ENCODE results near the gene SRXN1. TPM values are rescaled to one million over a fixed set of nuclear protein-coding genes. Genes with fewer than 3 reads are reported as not detected.

The SRXN1 gene
- total RNA-seq, 4 donors from 2014 or later = 36.9 to 57.1 (median 38.0) TPM

GRCh38 chr20:626579-626978 is 26.4 kb downstream of the SRXN1 start:
- no peaks in the 10 kb centered on the region for H3K4me1 ChIP-seq
- peaks cover 0 to 9% (median 0%) of the 10 kb centered on the region in 3 donors for H3K9me3 ChIP-seq
- ATAC-seq = no peak
- H3K27me3 ChIP-seq = peaks cover 53% of the 10 kb centered on the region
- no peaks in the 10 kb centered on the region for H3K36me3 ChIP-seq
- H3K27ac ChIP-seq = no peak overlapping the region
- 52 to 91% methylated on average over 2 of the region's 2 CpGs for WGBS, 2 donors (ENCODE audit: low coverage in 1 of 2)
- H3K4me3 ChIP-seq = no peak overlapping the region
- TF ChIP-seq, protein P1, sequence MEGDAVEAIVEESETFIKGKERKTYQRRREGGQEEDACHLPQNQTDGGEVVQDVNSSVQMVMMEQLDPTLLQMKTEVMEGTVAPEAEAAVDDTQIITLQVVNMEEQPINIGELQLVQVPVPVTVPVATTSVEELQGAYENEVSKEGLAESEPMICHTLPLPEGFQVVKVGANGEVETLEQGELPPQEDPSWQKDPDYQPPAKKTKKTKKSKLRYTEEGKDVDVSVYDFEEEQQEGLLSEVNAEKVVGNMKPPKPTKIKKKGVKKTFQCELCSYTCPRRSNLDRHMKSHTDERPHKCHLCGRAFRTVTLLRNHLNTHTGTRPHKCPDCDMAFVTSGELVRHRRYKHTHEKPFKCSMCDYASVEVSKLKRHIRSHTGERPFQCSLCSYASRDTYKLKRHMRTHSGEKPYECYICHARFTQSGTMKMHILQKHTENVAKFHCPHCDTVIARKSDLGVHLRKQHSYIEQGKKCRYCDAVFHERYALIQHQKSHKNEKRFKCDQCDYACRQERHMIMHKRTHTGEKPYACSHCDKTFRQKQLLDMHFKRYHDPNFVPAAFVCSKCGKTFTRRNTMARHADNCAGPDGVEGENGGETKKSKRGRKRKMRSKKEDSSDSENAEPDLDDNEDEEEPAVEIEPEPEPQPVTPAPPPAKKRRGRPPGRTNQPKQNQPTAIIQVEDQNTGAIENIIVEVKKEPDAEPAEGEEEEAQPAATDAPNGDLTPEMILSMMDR (IDR thresholded peaks at IDR 0.05) = no peak
- no peak for TF ChIP-seq EP300 (IDR thresholded peaks at IDR 0.05)
- TF ChIP-seq POLR2A (IDR thresholded peaks at IDR 0.05) = no peak
- no peak for TF ChIP-seq POLR2AphosphoS5 (IDR thresholded peaks at IDR 0.05)

DNA sequence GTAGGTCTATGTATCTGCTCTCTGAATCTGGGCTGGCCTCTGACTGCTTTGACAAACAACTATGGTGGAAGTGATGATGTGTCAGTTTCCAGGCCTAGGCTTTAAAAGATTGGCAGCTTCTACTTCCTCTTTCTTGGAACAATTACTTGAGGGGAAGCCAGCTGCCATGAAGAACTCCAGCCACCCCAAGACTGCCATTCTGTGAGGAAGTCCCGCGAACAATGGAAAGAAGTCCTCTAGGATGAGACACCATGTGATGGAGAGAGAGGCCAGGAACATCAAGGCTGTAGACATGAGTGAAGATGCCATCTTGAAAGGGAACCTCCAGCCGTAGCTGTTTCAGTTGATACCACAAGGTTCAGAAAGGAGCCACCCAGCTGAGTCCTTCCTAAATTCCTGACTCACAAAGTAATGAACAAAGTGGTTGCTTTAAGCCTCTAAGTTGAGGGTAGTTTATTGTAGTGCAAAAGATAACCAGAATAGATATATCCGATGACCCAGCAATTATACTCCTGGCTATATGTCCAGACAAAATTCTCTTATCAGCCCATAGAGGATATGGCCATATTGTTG is 27.6 kb downstream of the SRXN1 start:
- H3K4me1 ChIP-seq = no peaks in the 10 kb centered on the region
- TF ChIP-seq, protein P1 (IDR thresholded peaks at IDR 0.05) = no peak
- TF ChIP-seq POLR2AphosphoS5 (IDR thresholded peaks at IDR 0.05) (no peak), EP300 (IDR thresholded peaks at IDR 0.05) (no peak), POLR2A (IDR thresholded peaks at IDR 0.05) (no peak)
- H3K9me3 ChIP-seq = peaks cover 0 to 9% (median 0%) of the 10 kb centered on the region in 3 donors
- 80 to 84% methylated on average over 1 to 3 of the region's 4 CpGs for WGBS, 2 donors (ENCODE audit: low coverage in 1 of 2)
- H3K4me3 ChIP-seq = no peak overlapping the region
- no peaks in the 10 kb centered on the region for H3K36me3 ChIP-seq
- H3K27ac ChIP-seq = no peak overlapping the region
- ATAC-seq = no peak
- peaks cover 60% of the 10 kb centered on the region for H3K27me3 ChIP-seq

DNA sequence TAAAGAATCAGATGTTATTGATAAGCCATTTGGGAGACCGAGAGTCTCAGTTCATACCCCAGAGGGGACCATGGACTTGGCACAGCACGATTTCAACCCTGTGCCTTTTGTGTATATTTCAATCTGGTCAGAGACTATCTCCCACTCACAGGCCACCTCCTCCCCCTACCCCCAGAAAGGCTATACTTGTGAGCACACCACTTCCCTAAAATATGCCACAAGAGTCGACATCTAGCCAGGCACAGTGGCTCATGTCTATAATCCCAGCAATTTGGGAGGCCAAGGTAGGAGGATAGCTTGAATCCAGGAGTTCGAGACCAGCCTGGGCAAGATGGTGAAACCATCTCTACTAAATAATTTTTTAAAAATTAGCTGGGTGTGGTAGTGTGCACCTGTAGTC is 29.3 kb downstream of the SRXN1 start:
- Histone ChIP-seq H3K36me3 (no peaks in the 10 kb centered on the region), H3K4me1 (no peaks in the 10 kb centered on the region), H3K27me3 (peaks cover 58% of the 10 kb centered on the region), H3K4me3 (no peak overlapping the region), H3K9me3 (peaks cover 0 to 10% (median 0%) of the 10 kb centered on the region in 3 donors), H3K27ac (no peak overlapping the region)
- ATAC-seq = no peak
- TF ChIP-seq POLR2A (IDR thresholded peaks at IDR 0.05) (no peak), POLR2AphosphoS5 (IDR thresholded peaks at IDR 0.05) (no peak)
- 63 to 67% methylated on average over 3 to 4 of the region's 4 CpGs for WGBS, 2 donors (ENCODE audit: low coverage in 1 of 2)

GRCh38 chr20:623021-623420 is 30.0 kb downstream of the SRXN1 start:
- TF ChIP-seq POLR2AphosphoS5 (IDR thresholded peaks at IDR 0.05) = no peak
- TF ChIP-seq POLR2A (IDR thresholded peaks at IDR 0.05) = no peak
- TF ChIP-seq, protein P1 (IDR thresholded peaks at IDR 0.05) = no peak
- TF ChIP-seq EP300 (IDR thresholded peaks at IDR 0.05) = no peak
- H3K27ac ChIP-seq = no peak overlapping the region
- no peaks in the 10 kb centered on the region for H3K36me3 ChIP-seq
- ATAC-seq = no peak
- no peaks in the 10 kb centered on the region for H3K4me1 ChIP-seq
- no peak overlapping the region for H3K4me3 ChIP-seq
- WGBS, 2 donors (ENCODE audit: low coverage in 1 of 2) = 27% methylated on average over 2 of the region's 4 CpGs; no CpG with 5 or more reads in 1 of the 2 donors
- peaks cover 60% of the 10 kb centered on the region for H3K27me3 ChIP-seq
- H3K9me3 ChIP-seq = peaks cover 0 to 17% (median 0%) of the 10 kb centered on the region in 3 donors

DNA sequence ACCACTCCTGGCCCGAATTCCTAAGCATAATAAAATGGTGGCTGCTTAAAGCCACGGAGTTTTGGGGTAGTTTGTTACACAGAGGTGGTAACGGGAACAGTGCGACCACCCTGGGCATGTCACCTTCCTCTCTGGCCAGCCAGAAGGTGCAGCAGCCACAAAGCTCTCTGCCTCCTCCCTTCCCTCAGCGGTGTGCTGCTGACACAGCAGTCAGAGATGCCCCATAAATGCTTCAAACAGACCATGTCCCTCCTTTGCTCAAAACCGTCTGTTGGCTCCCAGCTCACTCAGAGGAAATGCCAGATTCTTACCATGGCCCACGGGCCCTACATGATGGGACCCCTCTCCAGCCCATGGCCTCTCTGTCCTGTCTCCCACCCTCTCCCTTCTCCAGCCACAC is 30.8 kb downstream of the SRXN1 start:
- H3K4me3 ChIP-seq = no peak overlapping the region
- no peak for ATAC-seq
- TF ChIP-seq POLR2AphosphoS5 (IDR thresholded peaks at IDR 0.05) = no peak
- TF ChIP-seq POLR2A (IDR thresholded peaks at IDR 0.05) = no peak
- TF ChIP-seq, protein P1 (IDR thresholded peaks at IDR 0.05) = no peak
- TF ChIP-seq EP300 (IDR thresholded peaks at IDR 0.05) = no peak
- no peaks in the 10 kb centered on the region for H3K36me3 ChIP-seq
- H3K27ac ChIP-seq = no peak overlapping the region
- H3K9me3 ChIP-seq = peaks cover 0 to 25% (median 0%) of the 10 kb centered on the region in 3 donors
- WGBS, 2 donors (ENCODE audit: low coverage in 1 of 2) = 53 to 100% methylated on average over 2 to 4 of the region's 7 CpGs
- H3K4me1 ChIP-seq = no peaks in the 10 kb centered on the region
- H3K27me3 ChIP-seq = peaks cover 68% of the 10 kb centered on the region
